ENCODE measurements around the gene BST1.

GRCh38 chr4:15696866-15697265 lies 6.0 kb upstream of the BST1 start:
- TF ChIP-seq CTCF (IDR thresholded peaks at IDR 0.05) = no peak
- TF ChIP-seq POLR2A (IDR thresholded peaks at IDR 0.05) = no peak

Measured in testis (tissue), 2 donors.